Neural cell (in vitro differentiated cells): ENCODE results near the gene NCOA3. TPM values are rescaled to one million over a fixed set of nuclear protein-coding genes. Genes with fewer than 3 reads are reported as not detected.

Experiments
- H2AFZ ChIP-seq: fragments of 200-600, 300-800 bp; sonication (generic), shearing (Covaris generic); 2 replicates; pipeline ENCODE4 v1.6.0; 2014; ENCODE audit warnings: low read depth, mild to moderate bottlenecking, antibody characterized with exemption, low read length, moderate library complexity
- H3F3A ChIP-seq: fragments of 200-600 bp; shearing (Covaris generic); 2 replicates; pipeline ENCODE4 v1.6.1; 2016; ENCODE audit warnings: mild to moderate bottlenecking, moderate library complexity, mixed read lengths, antibody characterized with exemption, low read length; ENCODE audit not compliant: insufficient read depth, poor library complexity, severe bottlenecking
- H3K27ac ChIP-seq: fragments of 200-600, 300-800 bp; sonication (generic), shearing (Covaris generic); 2 replicates; pipeline ENCODE4 v1.5.1; 2014; ENCODE audit warnings: mild to moderate bottlenecking, low read length, moderate library complexity
- H3K27me3 ChIP-seq: fragments of 300-800, 200-600 bp; sonication (generic), shearing (Covaris generic); 2 replicates; pipeline ENCODE4 v1.6.0; 2014; ENCODE audit warnings: mild to moderate bottlenecking, low read depth, low read length, moderate library complexity; ENCODE audit not compliant: insufficient read depth
- H3K36me3 ChIP-seq: fragments of 300-800, 200-600 bp; sonication (generic), shearing (Covaris generic); 2 replicates; pipeline ENCODE4 v1.5.1; 2014; ENCODE audit warnings: mild to moderate bottlenecking, antibody characterized with exemption, low read length, moderate library complexity; ENCODE audit not compliant: insufficient read depth
- H3K4me2 ChIP-seq: fragments of 300-800, 200-600 bp; sonication (generic), shearing (Covaris generic); 2 replicates; pipeline ENCODE4 v1.6.0; 2014; ENCODE audit warnings: mild to moderate bottlenecking, low read length
- H3K4me3 ChIP-seq: fragments of 300-800, 200-600 bp; sonication (generic), shearing (Covaris generic); 2 replicates; pipeline ENCODE4 v1.5.1; 2014; ENCODE audit warnings: mild to moderate bottlenecking, low read length, moderate library complexity
- H3K79me2 ChIP-seq: fragments of 200-600 bp; shearing (Covaris generic); replicated peaks from 2 replicates; pipeline ENCODE4 v1.6.0; 2014; ENCODE audit warnings: mild to moderate bottlenecking, low read length, moderate library complexity; ENCODE audit not compliant: insufficient read depth
- H3K9ac ChIP-seq: fragments of 300-800, 200-600 bp; sonication (generic), shearing (Covaris generic); 2 replicates; pipeline ENCODE4 v1.6.1; 2016; ENCODE audit warnings: mild to moderate bottlenecking, low read length, mixed read lengths
- H3K9me2 ChIP-seq: fragments of 200-600 bp; shearing (Covaris generic); 2 replicates; pipeline ENCODE4 v1.6.1; 2016; ENCODE audit warnings: mild to moderate bottlenecking, low read length, mixed read lengths; ENCODE audit not compliant: insufficient read depth
- H3K9me3 ChIP-seq: fragments of 200-600, 300-800 bp; sonication (generic), shearing (Covaris generic); 2 replicates; pipeline ENCODE4 v1.6.1; 2016; ENCODE audit warnings: mild to moderate bottlenecking, mixed run types, low read length, moderate library complexity, mixed read lengths
- H4K20me1 ChIP-seq: fragments of 200-600 bp; shearing (Covaris generic); 2 replicates; pipeline ENCODE4 v1.6.1; 2016; ENCODE audit warnings: mild to moderate bottlenecking, mixed run types; ENCODE audit not compliant: insufficient read depth
- EP300 ChIP-seq: fragments of 450-650 bp; conservative IDR thresholded peaks from 2 replicates; pipeline ENCODE4 v1.6.1; 2014; ENCODE audit warnings: antibody characterized with exemption, mild to moderate bottlenecking, moderate library complexity; ENCODE audit not compliant: poor library complexity, severe bottlenecking
- EZH2 ChIP-seq: fragments of 200-600, 300-800 bp; shearing (Covaris generic), sonication (generic); IDR thresholded peaks from 2 replicates; pipeline ENCODE4 v1.6.1; 2014; ENCODE audit warnings: antibody characterized with exemption, low read length, borderline replicate concordance, mild to moderate bottlenecking; ENCODE audit not compliant: insufficient read depth, poor library complexity, severe bottlenecking
- MXI1 ChIP-seq: fragments of 450-650 bp; conservative IDR thresholded peaks from 2 replicates; pipeline ENCODE4 v1.6.1; 2014; ENCODE audit warnings: antibody characterized with exemption, mild to moderate bottlenecking; ENCODE audit not compliant: poor library complexity, severe bottlenecking
- POLR2AphosphoS5 ChIP-seq: IDR thresholded peaks from 2 replicates; pipeline ENCODE4 v1.6.1; 2012
- RAD21 ChIP-seq: fragments of 450-650 bp; conservative IDR thresholded peaks from 2 replicates; pipeline ENCODE4 v1.6.1; 2014; ENCODE audit warnings: antibody characterized with exemption, mild to moderate bottlenecking, moderate library complexity
- REST ChIP-seq: IDR thresholded peaks from 2 replicates; pipeline ENCODE4 v1.6.1; 2012; ENCODE audit warnings: borderline replicate concordance
- SMC3 ChIP-seq: fragments of 450-650 bp; conservative IDR thresholded peaks from 2 replicates; pipeline ENCODE4 v1.6.1; 2014; ENCODE audit warnings: antibody characterized with exemption, mild to moderate bottlenecking, moderate library complexity; ENCODE audit not compliant: poor library complexity
- TAF1 ChIP-seq: IDR thresholded peaks from 2 replicates; pipeline ENCODE4 v1.6.1; 2012; ENCODE audit warnings: low read depth
- polyA plus RNA-seq: library from polyadenylated mRNA; depleted of rRNA; stranded (reverse); fragments of >200 nt; gene quantifications from 2 replicates; pipeline ENCODE4 v1.2.3, GENCODE V29; 2014
- TF ChIP-seq, protein P1 (sequence below): fragments of 450-650 bp; IDR thresholded peaks from 2 replicates; pipeline ENCODE4 v1.5.1; 2014; ENCODE audit warnings: antibody characterized with exemption, mild to moderate bottlenecking, moderate library complexity; ENCODE audit not compliant: poor library complexity, severe bottlenecking

NCOA3 gene
- polyA plus RNA-seq, 1 donor from 2014 or later: 14.2 TPM

GRCh38 chr20:47669489-47669888 lies 167.8 kb downstream of the NCOA3 start:
- no peaks in the 10 kb centered on the region for H3K9me3 ChIP-seq
- H3K4me3 ChIP-seq: no peak overlapping the region
- no peaks in the 10 kb centered on the region for H3K79me2 ChIP-seq
- no peaks in the 10 kb centered on the region for H4K20me1 ChIP-seq
- no peaks in the 10 kb centered on the region for H3K27me3 ChIP-seq
- no peaks in the 10 kb centered on the region for H3K9me2 ChIP-seq
- H3K36me3 ChIP-seq: no peaks in the 10 kb centered on the region
- H2AFZ ChIP-seq: no peak overlapping the region
- no peak overlapping the region for H3K4me2 ChIP-seq
- no peak overlapping the region for H3K9ac ChIP-seq
- no peak for TF ChIP-seq SMC3
- TF ChIP-seq RAD21: no peak
- TF ChIP-seq MXI1: no peak
- TF ChIP-seq EP300: no peak
- TF ChIP-seq POLR2AphosphoS5: no peak
- TF ChIP-seq, protein P1, sequence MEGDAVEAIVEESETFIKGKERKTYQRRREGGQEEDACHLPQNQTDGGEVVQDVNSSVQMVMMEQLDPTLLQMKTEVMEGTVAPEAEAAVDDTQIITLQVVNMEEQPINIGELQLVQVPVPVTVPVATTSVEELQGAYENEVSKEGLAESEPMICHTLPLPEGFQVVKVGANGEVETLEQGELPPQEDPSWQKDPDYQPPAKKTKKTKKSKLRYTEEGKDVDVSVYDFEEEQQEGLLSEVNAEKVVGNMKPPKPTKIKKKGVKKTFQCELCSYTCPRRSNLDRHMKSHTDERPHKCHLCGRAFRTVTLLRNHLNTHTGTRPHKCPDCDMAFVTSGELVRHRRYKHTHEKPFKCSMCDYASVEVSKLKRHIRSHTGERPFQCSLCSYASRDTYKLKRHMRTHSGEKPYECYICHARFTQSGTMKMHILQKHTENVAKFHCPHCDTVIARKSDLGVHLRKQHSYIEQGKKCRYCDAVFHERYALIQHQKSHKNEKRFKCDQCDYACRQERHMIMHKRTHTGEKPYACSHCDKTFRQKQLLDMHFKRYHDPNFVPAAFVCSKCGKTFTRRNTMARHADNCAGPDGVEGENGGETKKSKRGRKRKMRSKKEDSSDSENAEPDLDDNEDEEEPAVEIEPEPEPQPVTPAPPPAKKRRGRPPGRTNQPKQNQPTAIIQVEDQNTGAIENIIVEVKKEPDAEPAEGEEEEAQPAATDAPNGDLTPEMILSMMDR: no peak
- TF ChIP-seq TAF1: no peak
- TF ChIP-seq EZH2: no peak
- no peak for TF ChIP-seq REST
- no peak overlapping the region for H3K27ac ChIP-seq
- no peaks in the 10 kb centered on the region for H3F3A ChIP-seq

DNA sequence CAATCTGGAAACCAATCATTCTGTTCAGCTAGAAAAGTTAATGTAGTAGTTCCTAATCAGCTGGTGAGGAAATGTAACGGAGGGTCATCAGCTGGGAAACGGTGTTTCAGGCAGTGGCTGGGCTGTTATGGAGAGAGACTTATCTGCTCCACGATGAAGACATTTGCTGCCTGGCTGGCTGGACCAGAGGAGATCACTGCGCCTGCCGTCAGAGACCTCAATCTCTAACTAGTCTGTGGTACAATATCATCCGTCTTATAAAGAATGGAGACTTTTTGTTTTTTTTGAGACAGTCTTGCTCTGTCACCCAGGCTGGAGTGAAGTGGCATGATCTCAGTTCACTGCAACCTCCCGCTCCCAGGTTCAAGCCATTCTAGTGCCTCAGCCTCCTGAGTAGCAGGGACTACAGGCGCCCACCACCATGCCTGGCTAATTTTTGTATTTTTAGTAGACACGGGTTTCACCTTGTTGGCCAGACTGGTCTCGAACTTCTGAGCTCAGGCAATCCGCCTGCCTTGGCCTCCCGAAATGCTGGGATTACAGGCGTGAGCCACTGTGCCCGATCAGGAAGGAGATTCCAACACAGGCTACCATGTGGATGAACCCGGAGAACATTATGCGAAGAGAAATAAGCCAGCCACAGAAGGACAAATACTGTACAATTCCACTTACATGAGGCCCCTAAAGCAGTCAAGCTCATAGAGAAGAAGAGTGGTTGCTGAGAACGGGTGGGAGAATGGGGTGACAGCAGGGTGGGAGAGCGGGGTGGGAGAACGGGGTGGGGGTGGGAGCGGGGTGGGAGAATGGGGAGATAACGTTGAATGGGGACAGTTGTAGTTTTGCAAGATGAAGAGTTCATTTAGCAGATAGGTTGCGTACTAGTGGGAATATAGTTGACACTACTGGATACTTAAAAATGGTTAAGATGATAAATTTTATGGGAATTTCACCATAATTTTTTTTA lies 168.5 kb downstream of the NCOA3 start:
- TF ChIP-seq POLR2AphosphoS5: no peak
- no peak for TF ChIP-seq EZH2
- TF ChIP-seq TAF1: no peak
- TF ChIP-seq, protein P1: no peak
- TF ChIP-seq EP300: no peak
- no peak for TF ChIP-seq SMC3
- no peak for TF ChIP-seq REST
- Histone ChIP-seq H2AFZ (no peak overlapping the region), H3K9me3 (no peaks in the 10 kb centered on the region), H3K4me3 (no peak overlapping the region), H3K79me2 (no peaks in the 10 kb centered on the region), H3K9ac (no peak overlapping the region), H3K36me3 (no peaks in the 10 kb centered on the region), H3K27me3 (no peaks in the 10 kb centered on the region), H3K27ac (no peak overlapping the region), H3F3A (no peaks in the 10 kb centered on the region), H3K4me2 (no peak overlapping the region), H3K9me2 (no peaks in the 10 kb centered on the region), H4K20me1 (no peaks in the 10 kb centered on the region)
